Upper lobe of right lung (tissue), 1 donor: ENCODE data around the gene RHPN2. TPM values are rescaled to one million over a fixed set of nuclear protein-coding genes. Genes with fewer than 3 reads are reported as not detected.

ENCODE experiments used
- ATAC-seq: fragments of 200-7000 bp; cut with Tn5 transposase; one replicate; pipeline ENCODE4 v1.9.1; 2020; ENCODE audit warnings: mild to moderate bottlenecking, moderate library complexity
- DNase-seq: peaks from one replicate; pipeline ENCODE4 v3.0.0-alpha.2; 2020
- H3K27ac ChIP-seq: fragments of 200-600 bp; one replicate; pipeline ENCODE4 v1.8.0; 2022
- H3K27me3 ChIP-seq: fragments of 200-600 bp; one replicate; pipeline ENCODE4 v1.8.0; 2022; ENCODE audit warnings: mild to moderate bottlenecking
- H3K36me3 ChIP-seq: fragments of 200-600 bp; one replicate; pipeline ENCODE4 v1.8.0; 2022
- H3K4me1 ChIP-seq: fragments of 200-600 bp; one replicate; pipeline ENCODE4 v1.8.0; 2022
- H3K4me3 ChIP-seq: fragments of 200-600 bp; one replicate; pipeline ENCODE4 v1.8.0; 2022; ENCODE audit warnings: mild to moderate bottlenecking
- H3K9me3 ChIP-seq: fragments of 200-600 bp; one replicate; pipeline ENCODE4 v1.8.0; 2022
- CTCF ChIP-seq: fragments of 200-600 bp; IDR thresholded peaks from one replicate; pipeline ENCODE4 v1.8.0; 2022; ENCODE audit warnings: antibody characterized with exemption
- intact Hi-C: fragments of 100-400 bp; cut with DNase I; formaldehyde crosslinking; loops from one replicate; pipeline ENCODE4 v1.11.0; 2022
- total RNA-seq: library from RNA; stranded (reverse); fragmentation: NEBNext Ultra II Directional; extraction: Animal tissue kit (Norgen Biotek cat#: 25700); gene quantifications from one replicate; pipeline ENCODE4 v1.2.1, GENCODE V29; 2021
- donor health status: DM: no; HTN: yes; CAD: no; lungs with severe emphysema.

RHPN2 gene
- total RNA-seq, 1 donor from 2014 or later = 9.7 TPM

DNA sequence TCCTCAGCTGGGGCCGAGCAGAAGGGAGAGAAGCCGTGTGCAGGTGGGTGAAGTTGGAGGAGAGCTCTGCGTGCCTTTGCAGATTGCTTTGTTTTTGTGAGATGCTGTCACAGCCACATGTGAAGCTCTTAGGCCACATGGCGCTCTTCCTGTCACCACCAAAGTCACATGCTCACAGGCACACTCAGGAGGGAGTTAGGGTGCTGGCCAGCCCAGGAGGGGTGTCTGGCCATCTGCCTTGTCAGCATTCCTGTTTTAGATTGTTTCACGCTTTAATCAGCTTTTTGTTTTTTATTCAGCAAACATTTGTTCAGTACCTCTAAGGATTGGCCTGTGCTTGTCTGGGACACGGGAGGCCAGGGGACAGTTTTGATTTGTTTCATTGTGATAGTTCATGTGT, 38.2 kb upstream of the RHPN2 start:
- DNase-seq = no peak
- peaks cover 77% of the 10 kb centered on the region for H3K36me3 ChIP-seq

DNA sequence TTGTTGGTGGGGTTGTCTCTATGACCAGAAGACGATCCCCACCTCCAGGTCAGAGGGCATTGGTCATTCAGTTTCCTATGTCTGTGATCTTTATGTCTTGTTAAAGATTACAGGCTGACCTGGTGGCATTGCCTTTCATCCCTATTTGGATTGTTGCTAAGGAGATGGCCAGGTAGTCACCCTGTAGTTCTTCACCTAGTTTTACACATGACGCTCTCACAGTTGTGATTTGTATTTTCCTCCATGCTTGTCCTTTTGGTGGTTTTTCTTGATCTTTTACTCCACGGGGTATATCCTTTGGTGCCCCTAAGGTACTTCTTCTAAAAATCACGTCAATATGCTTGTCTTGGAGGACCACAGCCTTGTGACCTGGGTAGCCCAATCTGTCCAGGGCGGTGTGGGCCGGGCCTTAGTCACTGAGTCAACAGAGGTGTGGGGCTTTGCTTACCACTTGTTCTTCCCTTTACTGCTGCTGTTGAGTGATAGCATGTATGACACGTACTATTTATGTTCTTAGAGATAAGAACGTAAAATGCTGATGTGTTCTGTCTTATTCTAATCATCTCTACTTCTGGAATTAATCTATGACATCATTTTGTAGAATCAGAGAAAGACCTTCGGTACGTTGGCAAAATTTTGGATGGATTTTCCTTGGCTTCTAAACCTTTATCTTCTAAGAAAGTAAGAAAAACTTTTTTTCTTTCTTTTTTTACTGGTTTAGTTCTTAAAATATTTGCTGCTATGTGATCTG, 36.4 kb upstream of the RHPN2 start:
- ATAC-seq (peak; percentile 45), DNase-seq (no peak)
- Histone ChIP-seq H3K4me1 (no peaks in the 10 kb centered on the region), H3K9me3 (no peaks in the 10 kb centered on the region), H3K27ac (no peak overlapping the region), H3K36me3 (peaks cover 77% of the 10 kb centered on the region), H3K27me3 (no peaks in the 10 kb centered on the region), H3K4me3 (no peak overlapping the region)
- no peak for TF ChIP-seq CTCF
- intact Hi-C loops = no loop called here

More for the DNA sequence above, 38.2 kb upstream of the RHPN2 start:
- H3K27ac ChIP-seq = no peak overlapping the region
- no peaks in the 10 kb centered on the region for H3K9me3 ChIP-seq
- ATAC-seq = no peak
- intact Hi-C loops = no loop called here
- H3K4me1 ChIP-seq = no peaks in the 10 kb centered on the region
- H3K27me3 ChIP-seq = no peaks in the 10 kb centered on the region
- TF ChIP-seq CTCF = no peak
- no peak overlapping the region for H3K4me3 ChIP-seq

- no peaks in the 10 kb centered on the region for H3K4me1 ChIP-seq
These were observed 33.4 kb upstream of the RHPN2 start for GRCh38 chr19:33098055-33098534.

DNA sequence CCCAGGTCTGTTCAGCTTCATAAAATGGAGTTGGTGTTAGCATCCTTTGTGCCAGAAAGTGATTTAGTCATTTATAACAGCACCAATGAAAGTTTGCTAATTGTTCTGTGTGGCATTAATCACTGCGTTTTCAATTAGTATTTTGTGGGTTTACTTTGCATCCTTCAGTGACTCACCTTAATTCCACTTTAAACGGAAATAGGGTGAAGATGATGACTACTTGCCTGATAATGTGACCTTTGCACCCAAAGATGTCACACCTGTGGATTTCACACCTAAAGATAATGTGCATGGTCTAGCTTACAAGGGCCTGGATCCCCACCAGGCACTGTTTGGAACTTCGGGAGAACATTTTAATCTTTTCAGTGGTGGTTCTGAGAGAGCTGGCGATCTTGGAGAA, 31.3 kb upstream of the RHPN2 start:
- ATAC-seq = no peak
- TF ChIP-seq CTCF = no peak
- intact Hi-C loops = no loop called here

More at GRCh38 chr19:33098055-33098534, 33.4 kb upstream of the RHPN2 start:
- Histone ChIP-seq H3K9me3 (no peaks in the 10 kb centered on the region), H3K36me3 (peaks cover 93% of the 10 kb centered on the region), H3K4me3 (no peak overlapping the region), H3K27ac (no peak overlapping the region), H3K27me3 (no peaks in the 10 kb centered on the region)
- TF ChIP-seq CTCF = no peak
- no peak for ATAC-seq
- intact Hi-C loops = no loop called here
- DNase-seq = no peak

DNA sequence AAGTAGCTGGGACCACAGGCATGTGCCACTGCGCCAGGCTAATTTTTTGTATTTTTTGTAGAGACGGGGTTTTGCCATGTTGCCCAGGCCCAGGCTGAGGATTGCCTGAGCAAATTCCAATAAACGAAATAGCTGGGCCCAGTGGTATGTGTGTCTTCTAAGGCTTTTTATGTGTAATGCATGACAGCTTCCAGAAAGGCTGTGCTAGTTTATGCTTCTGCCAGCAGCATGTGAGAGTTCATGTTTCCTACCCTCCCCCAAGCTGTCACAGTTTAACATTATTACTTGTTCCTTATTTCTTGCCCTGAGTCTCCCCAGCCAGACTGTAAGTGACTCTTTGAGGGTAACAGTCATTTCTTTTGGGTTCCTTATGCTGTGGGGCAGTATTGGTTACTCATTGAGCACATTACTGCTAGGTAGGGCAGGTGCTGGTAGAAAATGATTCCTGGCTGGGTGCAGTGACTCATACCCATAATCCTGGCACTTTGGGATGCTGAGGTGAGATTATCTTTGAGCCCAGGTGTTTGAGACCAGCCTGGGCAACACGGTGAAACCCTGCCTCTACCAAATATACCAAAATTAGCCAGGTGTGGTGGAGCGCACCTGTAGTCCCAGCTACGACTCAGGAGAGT, 29.9 kb upstream of the RHPN2 start:
- Histone ChIP-seq H3K4me1 (no peaks in the 10 kb centered on the region), H3K27ac (no peak overlapping the region), H3K4me3 (no peak overlapping the region), H3K9me3 (no peaks in the 10 kb centered on the region), H3K27me3 (no peaks in the 10 kb centered on the region), H3K36me3 (peaks cover 91% of the 10 kb centered on the region)
- intact Hi-C loops = no loop called here
- ATAC-seq = no peak
- DNase-seq = no peak
- no peak for TF ChIP-seq CTCF

More for the DNA sequence above, 31.3 kb upstream of the RHPN2 start:
- H3K4me1 ChIP-seq = no peaks in the 10 kb centered on the region
- H3K27ac ChIP-seq = no peak overlapping the region
- no peaks in the 10 kb centered on the region for H3K9me3 ChIP-seq
- H3K27me3 ChIP-seq = no peaks in the 10 kb centered on the region
- DNase-seq = no peak
- H3K36me3 ChIP-seq = peaks cover 90% of the 10 kb centered on the region
- no peak overlapping the region for H3K4me3 ChIP-seq
